KOPT-K1 (cell line): ENCODE results near the gene ZNF285.
"Not testable (repeated sequence)": the region's sequence is repeated elsewhere in the genome, so short reads cannot be mapped to it uniquely, and the experiment has no call there.

Experiments
- H3K27ac ChIP-seq: fragments of 200-600 bp; sonication (generic); 2 replicates; pipeline ENCODE4 v1.5.1; 2016; ENCODE audit warnings: antibody characterized with exemption, mild to moderate bottlenecking, low read depth, low read length; ENCODE audit not compliant: poor library complexity, severe bottlenecking
- H3K36me3 ChIP-seq: fragments of 200-600 bp; sonication (generic); 2 replicates; pipeline ENCODE4 v1.5.1; 2017; ENCODE audit warnings: antibody characterized with exemption, mild to moderate bottlenecking, low read length, moderate library complexity; ENCODE audit not compliant: insufficient read depth
- H3K9me3 ChIP-seq: fragments of 200-600 bp; sonication (generic); 2 replicates; pipeline ENCODE4 v1.5.1; 2017; ENCODE audit warnings: antibody characterized with exemption, low read length, mild to moderate bottlenecking; ENCODE audit not compliant: insufficient read depth, poor library complexity, severe bottlenecking

ZNF285 gene

GRCh38 chr19:44341794-44342193, 59.6 kb downstream of the ZNF285 start:
- Histone ChIP-seq H3K9me3 (peaks cover 4% of the 10 kb centered on the region), H3K27ac (no peak overlapping the region), H3K36me3 (no peaks in the 10 kb centered on the region)

- H3K27ac ChIP-seq, H3K36me3 ChIP-seq: not testable (repeated sequence)
- peaks cover 37% of the 10 kb centered on the region for H3K9me3 ChIP-seq
Measured at GRCh38 chr19:44334639-44335038, 66.8 kb downstream of the ZNF285 start.
